Body of pancreas (tissue), 4 donors: ENCODE data around the gene NUDT3.

Source experiments
- CTCF ChIP-seq, 7 experiments: fragments of 450-650 bp in 4 of 7; fragments of 200-600 bp in 3 of 7; sonication (generic) in 3 of 7; IDR thresholded peaks; one replicate each; pipeline ENCODE4 v1.5.1; 2016 to 2019; ENCODE audit warnings: antibody characterized with exemption in 7 of 7
- POLR2A ChIP-seq, 3 donors: fragments of 450-650 bp; IDR thresholded peaks; one replicate each; pipeline ENCODE4 v1.6.1; 2016; ENCODE audit warnings: antibody characterized with exemption in 3 of 3, mild to moderate bottlenecking in 2 of 3

- TF ChIP-seq POLR2A (IDR thresholded peaks at IDR 0.05) (no peak), CTCF (IDR thresholded peaks at IDR 0.05) (no peak)
Observed at GRCh38 chr6:34375833-34376232, 16.6 kb downstream of the NUDT3 start.
